Cardiac fibroblast (primary cell): ENCODE results near the gene OLIG1.
A peak's percentile ranks its signal among the peaks of the same experiment; 100 is the strongest.

ENCODE experiments used
- DNase-seq, 2 donors: peaks; one replicate each; pipeline versions ENCODE4 v3.0.0 to v3.0.0-alpha.2; 2010; ENCODE audit warnings: low read depth in 2 of 2
- H3K4me3 ChIP-seq, 2 donors: replicated peaks in 1 of 2; 1 replicate in 1 of 2; 2 replicates in 1 of 2; pipeline ENCODE4 v1.5.1; 2011; ENCODE audit warnings: low read depth in 2 of 2, low read length in 2 of 2, mild to moderate bottlenecking in 2 of 2, moderate library complexity in 1 of 2
- CTCF ChIP-seq: IDR thresholded peaks from one replicate; pipeline ENCODE4 v1.5.1; 2011; ENCODE audit warnings: low read depth, mild to moderate bottlenecking, low read length, inconsistent platforms

OLIG1 gene

GRCh38 chr21:33037501-33037900 lies 32.4 kb upstream of the OLIG1 start:
- TF ChIP-seq CTCF = no peak
- H3K4me3 ChIP-seq = no peak overlapping the region
- no peak for DNase-seq

- H3K4me3 ChIP-seq = no peak overlapping the region
- DNase-seq = no peak
- no peak for TF ChIP-seq CTCF
These were observed 30.4 kb upstream of the OLIG1 start for GRCh38 chr21:33039536-33039935.

- TF ChIP-seq CTCF = no peak
- no peak for DNase-seq
These were observed 29.7 kb upstream of the OLIG1 start for GRCh38 chr21:33040215-33040614.

GRCh38 chr21:33041981-33042380 lies 28.0 kb upstream of the OLIG1 start:
- H3K4me3 ChIP-seq = no peak overlapping the region
- DNase-seq = no peak
- TF ChIP-seq CTCF = no peak

More at GRCh38 chr21:33040215-33040614, 29.7 kb upstream of the OLIG1 start:
- H3K4me3 ChIP-seq = no peak overlapping the region

- TF ChIP-seq CTCF = no peak
- DNase-seq = peak; percentile 90 to 95
- no peak overlapping the region for H3K4me3 ChIP-seq
These were observed 27.1 kb upstream of the OLIG1 start for GRCh38 chr21:33042812-33043211.

GRCh38 chr21:33046455-33046854 lies 23.5 kb upstream of the OLIG1 start:
- TF ChIP-seq CTCF = no peak
- DNase-seq = no peak
- H3K4me3 ChIP-seq = no peak overlapping the region

- DNase-seq = peak; percentile 41 to 70
- H3K4me3 ChIP-seq = no peak overlapping the region
- TF ChIP-seq CTCF = no peak
These were observed 22.7 kb upstream of the OLIG1 start for GRCh38 chr21:33047231-33047630.
